Measurements from ENCODE around the gene CASK. TPM values are rescaled to one million over a fixed set of nuclear protein-coding genes. Genes with fewer than 3 reads are reported as not detected.

CASK gene
- total RNA-seq, 2 experiments from 2014 or later = 39.9 to 44.6 TPM

DNA sequence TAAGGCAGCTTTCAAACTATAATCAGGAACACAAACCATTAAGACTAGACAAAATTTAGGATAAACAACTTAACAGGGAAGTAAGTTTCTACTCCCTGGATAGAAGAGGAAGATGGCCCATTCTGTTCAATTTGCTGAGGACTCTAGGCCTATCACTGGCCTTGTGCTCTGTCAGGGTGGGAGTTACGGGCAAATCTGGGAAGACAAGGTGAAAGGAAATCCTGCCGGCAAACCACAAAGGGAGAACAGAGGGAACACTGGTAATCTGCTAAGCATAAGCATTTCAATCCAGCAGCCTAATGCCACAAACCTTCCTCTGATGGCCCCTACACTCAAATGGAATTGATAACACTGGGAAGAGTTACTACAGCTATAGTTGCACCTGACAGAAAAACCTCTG is 191.1 kb downstream of the CASK start:
- H3K9me3 Mint-ChIP-seq = no peaks in the 10 kb centered on the region
- ChIA-PET POLR2A (no interaction called here), CTCF (interaction anchor here (0.7 kb wide), 2 partner anchors 320 to 464 kb away, joined by 3 read pairs; no protein-coding TSS in a partner anchor)
- H3K4me1 Mint-ChIP-seq (ENCODE audit: low read depth) = peaks cover 7% of the 10 kb centered on the region
- H3K36me3 ChIP-seq (ENCODE audit: insufficient read depth, low read length) = peaks cover 5% of the 10 kb centered on the region
- H3K9me3 ChIP-seq (ENCODE audit: control insufficient read depth in 1 of 2, insufficient read depth in 1 of 2, low read length in 2 of 2) = no peaks in the 10 kb centered on the region
- H3K4me3 ChIP-seq (ENCODE audit: low read length) = no peak overlapping the region
- no peaks in the 10 kb centered on the region for H3K4me1 ChIP-seq (ENCODE audit: insufficient read depth, low read length)
- no peaks in the 10 kb centered on the region for H3K27me3 Mint-ChIP-seq
- TF ChIP-seq, protein P1, sequence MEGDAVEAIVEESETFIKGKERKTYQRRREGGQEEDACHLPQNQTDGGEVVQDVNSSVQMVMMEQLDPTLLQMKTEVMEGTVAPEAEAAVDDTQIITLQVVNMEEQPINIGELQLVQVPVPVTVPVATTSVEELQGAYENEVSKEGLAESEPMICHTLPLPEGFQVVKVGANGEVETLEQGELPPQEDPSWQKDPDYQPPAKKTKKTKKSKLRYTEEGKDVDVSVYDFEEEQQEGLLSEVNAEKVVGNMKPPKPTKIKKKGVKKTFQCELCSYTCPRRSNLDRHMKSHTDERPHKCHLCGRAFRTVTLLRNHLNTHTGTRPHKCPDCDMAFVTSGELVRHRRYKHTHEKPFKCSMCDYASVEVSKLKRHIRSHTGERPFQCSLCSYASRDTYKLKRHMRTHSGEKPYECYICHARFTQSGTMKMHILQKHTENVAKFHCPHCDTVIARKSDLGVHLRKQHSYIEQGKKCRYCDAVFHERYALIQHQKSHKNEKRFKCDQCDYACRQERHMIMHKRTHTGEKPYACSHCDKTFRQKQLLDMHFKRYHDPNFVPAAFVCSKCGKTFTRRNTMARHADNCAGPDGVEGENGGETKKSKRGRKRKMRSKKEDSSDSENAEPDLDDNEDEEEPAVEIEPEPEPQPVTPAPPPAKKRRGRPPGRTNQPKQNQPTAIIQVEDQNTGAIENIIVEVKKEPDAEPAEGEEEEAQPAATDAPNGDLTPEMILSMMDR (IDR thresholded peaks at IDR 0.05) = no peak
- peaks cover 19% of the 10 kb centered on the region for H3K36me3 Mint-ChIP-seq (ENCODE audit: low read depth)
- intact Hi-C loops (cut with DNase I, micrococcal nuclease) = loop anchor here in 1 of 2 experiments (10.0 kb wide), 1 partner anchor 177 kb away; no protein-coding TSS in a partner anchor
- H3K27ac Mint-ChIP-seq = no peak overlapping the region
- no peak overlapping the region for H3K27ac ChIP-seq (ENCODE audit: low read depth in 1 of 2, low read length in 2 of 2)
- ATAC-seq (ENCODE audit: poor library complexity) (no peak), DNase-seq (no peak)
- H3K27me3 ChIP-seq (ENCODE audit: control insufficient read depth in 1 of 2, insufficient read depth in 2 of 2, low read length in 2 of 2) = no peaks in the 10 kb centered on the region
- no peak overlapping the region for H3K4me3 Mint-ChIP-seq

DNA sequence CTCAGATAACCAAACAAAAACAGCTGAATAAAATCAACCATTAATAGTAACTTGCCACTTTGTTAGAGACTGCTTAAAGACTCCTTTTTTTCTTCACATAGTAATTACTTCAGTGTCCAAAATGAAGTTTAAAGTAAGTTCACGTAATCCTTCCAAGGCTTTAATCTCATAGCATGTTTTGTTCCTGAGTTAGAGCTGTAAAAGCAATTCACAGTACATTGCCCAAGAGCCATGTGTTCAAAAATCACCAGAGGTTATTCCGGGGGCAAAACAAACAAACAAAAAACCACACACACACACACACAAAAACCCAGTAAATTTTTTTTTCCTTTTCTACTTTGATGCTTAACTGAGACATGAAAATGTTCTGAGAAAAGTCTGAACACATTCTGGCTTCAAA is 193.3 kb downstream of the CASK start:
- Histone ChIP-seq H3K4me1 (ENCODE audit: insufficient read depth, low read length) (no peaks in the 10 kb centered on the region), H3K27me3 (ENCODE audit: control insufficient read depth in 1 of 2, insufficient read depth in 2 of 2, low read length in 2 of 2) (no peaks in the 10 kb centered on the region), H3K27ac (ENCODE audit: low read depth in 1 of 2, low read length in 2 of 2) (no peak overlapping the region), H3K9me3 (ENCODE audit: control insufficient read depth in 1 of 2, insufficient read depth in 1 of 2, low read length in 2 of 2) (no peaks in the 10 kb centered on the region), H3K36me3 (ENCODE audit: insufficient read depth, low read length) (peaks cover 3% of the 10 kb centered on the region), H3K4me3 (ENCODE audit: low read length) (no peak overlapping the region)
- Mint-ChIP-seq H3K4me3 (no peak overlapping the region), H3K27me3 (no peaks in the 10 kb centered on the region), H3K27ac (no peak overlapping the region), H3K36me3 (ENCODE audit: low read depth) (peaks cover 16% of the 10 kb centered on the region), H3K9me3 (no peaks in the 10 kb centered on the region), H3K4me1 (ENCODE audit: low read depth) (no peaks in the 10 kb centered on the region)
- ATAC-seq (ENCODE audit: poor library complexity) (no peak), DNase-seq (no peak)
- intact Hi-C loops (cut with DNase I, micrococcal nuclease) = loop anchor here in 1 of 2 experiments (10.0 kb wide), 1 partner anchor 175 kb away; no protein-coding TSS in a partner anchor
- TF ChIP-seq, protein P1 (IDR thresholded peaks at IDR 0.05) = no peak
- CTCF ChIA-PET = no interaction called here
- POLR2A ChIA-PET = no interaction called here

DNA sequence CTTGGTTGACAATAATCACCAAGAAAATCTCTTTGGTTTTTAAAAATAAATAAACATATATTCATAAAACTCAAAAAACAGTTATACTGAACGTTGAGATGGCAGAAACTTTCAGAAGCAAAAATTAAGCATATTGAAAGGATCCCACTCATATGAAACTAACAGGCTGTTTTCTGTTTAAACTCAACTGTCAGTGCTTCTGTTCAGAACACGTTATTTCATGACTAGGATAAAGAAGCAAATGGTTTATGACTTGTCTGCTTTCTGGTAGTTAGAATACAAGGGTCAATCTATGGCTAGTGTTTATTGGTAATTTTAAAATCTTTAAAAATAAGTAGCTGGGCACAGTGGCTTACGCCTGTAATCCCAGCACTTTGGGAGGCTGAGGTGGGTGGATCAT is 195.2 kb downstream of the CASK start:
- Histone ChIP-seq H3K36me3 (ENCODE audit: insufficient read depth, low read length) (peaks cover 3% of the 10 kb centered on the region), H3K4me3 (ENCODE audit: low read length) (no peak overlapping the region), H3K27me3 (ENCODE audit: control insufficient read depth in 1 of 2, insufficient read depth in 2 of 2, low read length in 2 of 2) (no peaks in the 10 kb centered on the region), H3K4me1 (ENCODE audit: insufficient read depth, low read length) (peaks cover 3% of the 10 kb centered on the region), H3K9me3 (ENCODE audit: control insufficient read depth in 1 of 2, insufficient read depth in 1 of 2, low read length in 2 of 2) (no peaks in the 10 kb centered on the region), H3K27ac (ENCODE audit: low read depth in 1 of 2, low read length in 2 of 2) (no peak overlapping the region)
- no peak for DNase-seq
- Mint-ChIP-seq H3K9me3 (no peaks in the 10 kb centered on the region), H3K4me1 (ENCODE audit: low read depth) (no peaks in the 10 kb centered on the region), H3K27ac (no peak overlapping the region), H3K27me3 (no peaks in the 10 kb centered on the region), H3K4me3 (no peak overlapping the region), H3K36me3 (ENCODE audit: low read depth) (peaks cover 16% of the 10 kb centered on the region)
- TF ChIP-seq, protein P1 (IDR thresholded peaks at IDR 0.05) = no peak
- ATAC-seq (ENCODE audit: poor library complexity) = no peak
- intact Hi-C loops (cut with DNase I, micrococcal nuclease) = no loop called here
- ChIA-PET CTCF (no interaction called here), POLR2A (no interaction called here)
